GM23338 (cell line): ENCODE measurements around the gene GAR1. TPM values are rescaled to one million over a fixed set of nuclear protein-coding genes. Genes with fewer than 3 reads are reported as not detected.
"Not testable (repeated sequence)": the region's sequence is repeated elsewhere in the genome, so short reads cannot be mapped to it uniquely, and the experiment has no call there.

ENCODE experiments used
- ATAC-seq: fragments of 200-7000 bp; cut with Tn5 transposase; 3 replicates; pipeline ENCODE4 v1.9.1; 2020
- DNase-seq: peaks from one replicate; pipeline ENCODE4 v3.0.0-alpha.2; 2015; ENCODE audit warnings: low spot score
- H2AFZ ChIP-seq: fragments of 200-600 bp; sonication (generic); 2 replicates; pipeline ENCODE4 v1.8.0; 2016; ENCODE audit warnings: antibody characterized with exemption, mild to moderate bottlenecking, moderate library complexity
- H3F3A ChIP-seq: fragments of 200-600 bp; sonication (generic); replicated peaks from 2 replicates; pipeline ENCODE4 v1.8.0; 2017; ENCODE audit warnings: antibody characterized with exemption, mixed run types, low read depth
- H3K27ac ChIP-seq: fragments of 200-600 bp; sonication (generic); 2 replicates; pipeline ENCODE4 v1.6.1; 2016; ENCODE audit warnings: low read depth
- H3K27me3 ChIP-seq: fragments of 200-600 bp; sonication (generic); 2 replicates; pipeline ENCODE4 v1.8.0; 2016; ENCODE audit warnings: mild to moderate bottlenecking, mixed run types, moderate library complexity; ENCODE audit not compliant: insufficient read depth
- H3K36me3 ChIP-seq: fragments of 200-600 bp; sonication (generic); 2 replicates; pipeline ENCODE4 v1.8.0; 2016; ENCODE audit warnings: mild to moderate bottlenecking; ENCODE audit not compliant: insufficient read depth
- H3K4me1 ChIP-seq: fragments of 200-600 bp; sonication (generic); 2 replicates; pipeline ENCODE4 v1.8.0; 2016; ENCODE audit warnings: mild to moderate bottlenecking, moderate library complexity; ENCODE audit not compliant: insufficient read depth
- H3K4me2 ChIP-seq: fragments of 200-600 bp; sonication (generic); 2 replicates; pipeline ENCODE4 v1.7.1; 2017; ENCODE audit warnings: mixed run types
- H3K4me3 ChIP-seq: fragments of 200-600 bp; sonication (generic); 2 replicates; pipeline ENCODE4 v1.6.1; 2016; ENCODE audit warnings: mixed run types
- H3K79me2 ChIP-seq: fragments of 200-600 bp; sonication (generic); replicated peaks from 2 replicates; pipeline ENCODE4 v1.8.0; 2017; ENCODE audit warnings: mild to moderate bottlenecking; ENCODE audit not compliant: insufficient read depth
- H3K9me2 ChIP-seq: fragments of 200-600 bp; sonication (generic); 2 replicates; pipeline ENCODE4 v1.8.0; 2017; ENCODE audit not compliant: insufficient read depth
- H4K20me1 ChIP-seq: fragments of 200-600 bp; sonication (generic); replicated peaks from 2 replicates; pipeline ENCODE4 v1.8.0; 2017; ENCODE audit warnings: mild to moderate bottlenecking; ENCODE audit not compliant: insufficient read depth
- H3K27ac Mint-ChIP-seq: 2 replicates; pipeline ENCODE4 v1.8.0; 2020; ENCODE audit warnings: inconsistent platforms, mild to moderate bottlenecking, moderate library complexity, mixed read lengths
- H3K27me3 Mint-ChIP-seq: 3 replicates; pipeline ENCODE4 v1.8.0; 2022; ENCODE audit warnings: low read depth, mild to moderate bottlenecking, moderate library complexity, mixed read lengths, inconsistent platforms; ENCODE audit not compliant: insufficient read depth, poor library complexity
- H3K36me3 Mint-ChIP-seq: 3 replicates; pipeline ENCODE4 v1.8.0; 2021; ENCODE audit warnings: low read depth, mild to moderate bottlenecking, inconsistent platforms, moderate library complexity, mixed read lengths
- H3K4me1 Mint-ChIP-seq: 3 replicates; pipeline ENCODE4 v1.8.0; 2020; ENCODE audit warnings: mild to moderate bottlenecking, inconsistent platforms, mixed read lengths
- H3K4me3 Mint-ChIP-seq: 3 replicates; pipeline ENCODE4 v1.8.0; 2021; ENCODE audit warnings: moderate library complexity, mild to moderate bottlenecking, inconsistent platforms, mixed read lengths
- H3K9me3 Mint-ChIP-seq: 3 replicates; pipeline ENCODE4 v1.8.0; 2020; ENCODE audit warnings: moderate library complexity, mild to moderate bottlenecking, inconsistent platforms, mixed read lengths
- EZH2 ChIP-seq: fragments of 200-600 bp; sonication (generic); IDR thresholded peaks from one replicate; pipeline ENCODE4 v1.8.0; 2017; ENCODE audit warnings: antibody characterized with exemption, mild to moderate bottlenecking, low read depth; ENCODE audit not compliant: unreplicated experiment
- JUNB ChIP-seq: IDR thresholded peaks from one replicate; pipeline ENCODE4 v1.6.1; 2016; ENCODE audit warnings: antibody characterized with exemption; ENCODE audit not compliant: unreplicated experiment
- NANOG ChIP-seq: IDR thresholded peaks from 2 replicates; pipeline ENCODE4 v1.6.1; 2016; ENCODE audit warnings: antibody characterized with exemption, borderline replicate concordance
- POLR2AphosphoS5 ChIP-seq: IDR thresholded peaks from 2 replicates; pipeline ENCODE4 v1.6.1; 2016; ENCODE audit warnings: antibody characterized with exemption, low read depth
- STAT1 ChIP-seq: IDR thresholded peaks from one replicate; pipeline ENCODE4 v1.6.1; 2016; ENCODE audit warnings: antibody characterized with exemption; ENCODE audit not compliant: unreplicated experiment
- ZNF114 ChIP-seq: fragments of 250-450 bp; sonication (Bioruptor Pico); IDR thresholded peaks from 2 replicates; pipeline ENCODE4 v1.5.0; 2020; ENCODE audit warnings: mild to moderate bottlenecking, moderate library complexity
- ZNF462 ChIP-seq: fragments of 250-450 bp; sonication (Bioruptor Pico); IDR thresholded peaks from 2 replicates; pipeline ENCODE4 v1.5.0; 2020; ENCODE audit warnings: mild to moderate bottlenecking, moderate library complexity
- polyA plus RNA-seq: library from polyadenylated mRNA; unstranded; fragments of >200 nt; fragmentation: Nextera tagmentation; extraction: Ambion mirVana; gene quantifications from 2 replicates; pipeline ENCODE4 v1.2.1, GENCODE V29; 2016
- total RNA-seq: library from RNA; depleted of rRNA; stranded (reverse); fragments of >200 nt; shearing (Covaris generic); gene quantifications from 2 replicates; pipeline ENCODE4 v1.2.3, GENCODE V29; 2014
- TF ChIP-seq, protein P1 (sequence below): IDR thresholded peaks from one replicate; pipeline ENCODE4 v1.6.1; 2018; ENCODE audit warnings: antibody characterized with exemption; ENCODE audit not compliant: unreplicated experiment
- TF ChIP-seq, protein P2 (sequence below), 2 experiments: fragments of 200-600 bp in 1 of 2; sonication (generic) in 1 of 2; conservative IDR thresholded peaks; 2 replicates each; pipeline versions ENCODE4 v1.5.1 to v1.6.1; 2016 to 2017; ENCODE audit warnings: antibody characterized with exemption in 2 of 2, low read depth in 2 of 2, mild to moderate bottlenecking in 2 of 2, moderate library complexity in 1 of 2

Gene GAR1
- total and polyA plus RNA-seq, 2 experiments from 2014 or later: 13.8 to 98.7 TPM

DNA sequence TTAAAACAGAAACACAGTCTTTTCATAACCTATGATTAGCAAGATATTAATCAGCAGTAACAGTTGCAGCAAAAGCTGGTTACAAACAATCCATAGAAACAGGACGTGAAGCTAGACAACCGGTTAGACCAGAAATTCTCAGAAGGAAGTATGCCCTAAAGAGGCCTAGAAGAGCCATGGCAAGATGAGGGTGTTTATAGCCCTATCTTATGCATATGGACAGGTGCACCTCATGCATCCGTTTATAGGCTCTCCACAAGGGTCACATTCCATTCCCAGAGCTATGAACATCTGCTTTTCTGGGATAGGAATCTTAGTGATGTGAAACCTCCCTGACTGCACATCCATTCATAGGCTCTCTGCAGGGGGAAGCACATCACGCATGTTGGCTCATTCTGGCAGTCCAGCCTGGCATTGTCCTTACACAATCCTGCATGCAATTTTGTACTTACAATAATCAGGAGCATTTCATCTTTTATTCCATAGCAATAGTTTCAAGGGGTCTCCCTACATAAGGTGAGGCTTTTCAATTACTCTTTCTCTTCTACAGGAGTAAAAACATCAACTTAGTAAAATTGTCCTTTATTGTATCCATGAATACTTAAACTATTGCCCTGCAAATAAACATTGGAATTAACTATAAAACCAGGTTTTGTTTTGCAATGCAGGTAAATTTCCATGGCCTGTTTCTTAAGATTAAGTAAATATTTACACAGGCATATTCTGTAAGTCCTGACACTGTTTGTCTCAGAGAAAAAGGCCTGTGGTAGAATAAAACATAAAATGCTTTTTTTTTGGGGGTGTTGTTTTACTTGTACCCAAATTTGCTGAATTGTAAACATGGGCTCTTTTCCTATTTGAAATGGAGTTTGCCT lies 44.1 kb downstream of the GAR1 start:
- H3K27ac ChIP-seq, H3K36me3 ChIP-seq: not testable (repeated sequence)

GRCh38 chr4:109861271-109861670 lies 45.7 kb downstream of the GAR1 start:
- no peaks in the 10 kb centered on the region; the same call in 2 of the 3 replicates for H3K36me3 Mint-ChIP-seq
- H3F3A ChIP-seq: no peaks in the 10 kb centered on the region
- no peak overlapping the region for H2AFZ ChIP-seq
- H3K27ac ChIP-seq: no peak overlapping the region
- no peaks in the 10 kb centered on the region for H3K27me3 Mint-ChIP-seq
- ATAC-seq: no peak
- H3K27me3 ChIP-seq: no peaks in the 10 kb centered on the region
- H3K79me2 ChIP-seq: no peaks in the 10 kb centered on the region
- H3K4me3 ChIP-seq: no peak overlapping the region
- no peak overlapping the region for H3K4me3 Mint-ChIP-seq
- no peak overlapping the region for H3K4me2 ChIP-seq
- no peaks in the 10 kb centered on the region for H3K36me3 ChIP-seq
- no peaks in the 10 kb centered on the region for H3K4me1 ChIP-seq
- H3K4me1 Mint-ChIP-seq: peaks cover 8% of the 10 kb centered on the region; the same call in 2 of the 3 replicates
- peaks cover 18% of the 10 kb centered on the region; the same call in 2 of the 3 replicates for H3K9me3 Mint-ChIP-seq
- no peak overlapping the region for H3K27ac Mint-ChIP-seq
- no peak for DNase-seq
- H4K20me1 ChIP-seq: no peaks in the 10 kb centered on the region
- no peaks in the 10 kb centered on the region for H3K9me2 ChIP-seq
- TF ChIP-seq ZNF462 (CRISPR knock-in tag): no peak
- no peak for TF ChIP-seq STAT1
- no peak for TF ChIP-seq EZH2
- no peak for TF ChIP-seq NANOG
- TF ChIP-seq, protein P1, sequence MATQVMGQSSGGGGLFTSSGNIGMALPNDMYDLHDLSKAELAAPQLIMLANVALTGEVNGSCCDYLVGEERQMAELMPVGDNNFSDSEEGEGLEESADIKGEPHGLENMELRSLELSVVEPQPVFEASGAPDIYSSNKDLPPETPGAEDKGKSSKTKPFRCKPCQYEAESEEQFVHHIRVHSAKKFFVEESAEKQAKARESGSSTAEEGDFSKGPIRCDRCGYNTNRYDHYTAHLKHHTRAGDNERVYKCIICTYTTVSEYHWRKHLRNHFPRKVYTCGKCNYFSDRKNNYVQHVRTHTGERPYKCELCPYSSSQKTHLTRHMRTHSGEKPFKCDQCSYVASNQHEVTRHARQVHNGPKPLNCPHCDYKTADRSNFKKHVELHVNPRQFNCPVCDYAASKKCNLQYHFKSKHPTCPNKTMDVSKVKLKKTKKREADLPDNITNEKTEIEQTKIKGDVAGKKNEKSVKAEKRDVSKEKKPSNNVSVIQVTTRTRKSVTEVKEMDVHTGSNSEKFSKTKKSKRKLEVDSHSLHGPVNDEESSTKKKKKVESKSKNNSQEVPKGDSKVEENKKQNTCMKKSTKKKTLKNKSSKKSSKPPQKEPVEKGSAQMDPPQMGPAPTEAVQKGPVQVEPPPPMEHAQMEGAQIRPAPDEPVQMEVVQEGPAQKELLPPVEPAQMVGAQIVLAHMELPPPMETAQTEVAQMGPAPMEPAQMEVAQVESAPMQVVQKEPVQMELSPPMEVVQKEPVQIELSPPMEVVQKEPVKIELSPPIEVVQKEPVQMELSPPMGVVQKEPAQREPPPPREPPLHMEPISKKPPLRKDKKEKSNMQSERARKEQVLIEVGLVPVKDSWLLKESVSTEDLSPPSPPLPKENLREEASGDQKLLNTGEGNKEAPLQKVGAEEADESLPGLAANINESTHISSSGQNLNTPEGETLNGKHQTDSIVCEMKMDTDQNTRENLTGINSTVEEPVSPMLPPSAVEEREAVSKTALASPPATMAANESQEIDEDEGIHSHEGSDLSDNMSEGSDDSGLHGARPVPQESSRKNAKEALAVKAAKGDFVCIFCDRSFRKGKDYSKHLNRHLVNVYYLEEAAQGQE: no peak
- TF ChIP-seq ZNF114: no peak
- TF ChIP-seq JUNB: no peak
- TF ChIP-seq, protein P2, sequence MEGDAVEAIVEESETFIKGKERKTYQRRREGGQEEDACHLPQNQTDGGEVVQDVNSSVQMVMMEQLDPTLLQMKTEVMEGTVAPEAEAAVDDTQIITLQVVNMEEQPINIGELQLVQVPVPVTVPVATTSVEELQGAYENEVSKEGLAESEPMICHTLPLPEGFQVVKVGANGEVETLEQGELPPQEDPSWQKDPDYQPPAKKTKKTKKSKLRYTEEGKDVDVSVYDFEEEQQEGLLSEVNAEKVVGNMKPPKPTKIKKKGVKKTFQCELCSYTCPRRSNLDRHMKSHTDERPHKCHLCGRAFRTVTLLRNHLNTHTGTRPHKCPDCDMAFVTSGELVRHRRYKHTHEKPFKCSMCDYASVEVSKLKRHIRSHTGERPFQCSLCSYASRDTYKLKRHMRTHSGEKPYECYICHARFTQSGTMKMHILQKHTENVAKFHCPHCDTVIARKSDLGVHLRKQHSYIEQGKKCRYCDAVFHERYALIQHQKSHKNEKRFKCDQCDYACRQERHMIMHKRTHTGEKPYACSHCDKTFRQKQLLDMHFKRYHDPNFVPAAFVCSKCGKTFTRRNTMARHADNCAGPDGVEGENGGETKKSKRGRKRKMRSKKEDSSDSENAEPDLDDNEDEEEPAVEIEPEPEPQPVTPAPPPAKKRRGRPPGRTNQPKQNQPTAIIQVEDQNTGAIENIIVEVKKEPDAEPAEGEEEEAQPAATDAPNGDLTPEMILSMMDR (conservative IDR thresholded peaks at IDR 0.05; ENCODE audit: low read depth in 2 of 2): no peak
- no peak for TF ChIP-seq POLR2AphosphoS5

More for the DNA sequence above, 44.1 kb downstream of the GAR1 start:
- not testable (repeated sequence) for H3K27ac Mint-ChIP-seq, H3K9me2 ChIP-seq, H3K4me2 ChIP-seq, H3K36me3 Mint-ChIP-seq, H3F3A ChIP-seq, H3K4me3 ChIP-seq, H3K4me1 Mint-ChIP-seq, H2AFZ ChIP-seq, H3K4me1 ChIP-seq, H4K20me1 ChIP-seq, H3K27me3 ChIP-seq, ATAC-seq, H3K4me3 Mint-ChIP-seq, DNase-seq, H3K79me2 ChIP-seq, H3K27me3 Mint-ChIP-seq
- H3K9me3 Mint-ChIP-seq: peaks cover 18% of the 10 kb centered on the region; the same call in 2 of the 3 replicates
